ENCODE data around the gene ZBTB40. TPM values are rescaled to one million over a fixed set of nuclear protein-coding genes. Genes with fewer than 3 reads are reported as not detected.

Gene ZBTB40
- total RNA-seq, 1 experiment from 2014 or later: 25.3 TPM

- intact Hi-C loops (cut with micrococcal nuclease; ENCODE audit: unreplicated experiment): no loop called here
- Histone ChIP-seq H3K4me3 (ENCODE audit: low read depth, low read length, poor library complexity, severe bottlenecking) (no peak within 1 kb of the TSS), H3K27me3 (replicated peaks; ENCODE audit: insufficient read depth, low read depth, low read length, poor library complexity) (peaks cover 78% of the 10 kb centered on the region), H3K36me3 (ENCODE audit: insufficient read depth, low read length, poor library complexity, severe bottlenecking) (no peaks in the 10 kb centered on the region), H3K9me3 (ENCODE audit: low read depth, low read length, poor library complexity, severe bottlenecking) (no peaks in the 10 kb centered on the region), H3K27ac (ENCODE audit: low read depth, low read length, poor library complexity, severe bottlenecking) (no peak within 1 kb of the TSS), H3K4me1 (ENCODE audit: insufficient read depth, low read length, poor library complexity, severe bottlenecking) (no peaks in the 10 kb centered on the region)
- no TSS peak for BruUV-seq (replicated peaks)
- DNase-seq (ENCODE audit: low spot score): no peak
- ChIA-PET CTCF (no interaction called here), POLR2A (ENCODE audit: low non-redundant PET) (no interaction called here)
- TF ChIP-seq EZH2 (IDR thresholded peaks at IDR 0.05; ENCODE audit: borderline replicate concordance, low read depth, low read length, poor library complexity, severe bottlenecking): peak; percentile 88
- TF ChIP-seq, protein P1, sequence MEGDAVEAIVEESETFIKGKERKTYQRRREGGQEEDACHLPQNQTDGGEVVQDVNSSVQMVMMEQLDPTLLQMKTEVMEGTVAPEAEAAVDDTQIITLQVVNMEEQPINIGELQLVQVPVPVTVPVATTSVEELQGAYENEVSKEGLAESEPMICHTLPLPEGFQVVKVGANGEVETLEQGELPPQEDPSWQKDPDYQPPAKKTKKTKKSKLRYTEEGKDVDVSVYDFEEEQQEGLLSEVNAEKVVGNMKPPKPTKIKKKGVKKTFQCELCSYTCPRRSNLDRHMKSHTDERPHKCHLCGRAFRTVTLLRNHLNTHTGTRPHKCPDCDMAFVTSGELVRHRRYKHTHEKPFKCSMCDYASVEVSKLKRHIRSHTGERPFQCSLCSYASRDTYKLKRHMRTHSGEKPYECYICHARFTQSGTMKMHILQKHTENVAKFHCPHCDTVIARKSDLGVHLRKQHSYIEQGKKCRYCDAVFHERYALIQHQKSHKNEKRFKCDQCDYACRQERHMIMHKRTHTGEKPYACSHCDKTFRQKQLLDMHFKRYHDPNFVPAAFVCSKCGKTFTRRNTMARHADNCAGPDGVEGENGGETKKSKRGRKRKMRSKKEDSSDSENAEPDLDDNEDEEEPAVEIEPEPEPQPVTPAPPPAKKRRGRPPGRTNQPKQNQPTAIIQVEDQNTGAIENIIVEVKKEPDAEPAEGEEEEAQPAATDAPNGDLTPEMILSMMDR (conservative IDR thresholded peaks at IDR 0.05; ENCODE audit: low read depth, low read length): no peak
These were observed 111.2 kb downstream of the ZBTB40 start, which contains the start of gene EPHA8 for GRCh38 chr1:22562584-22563583. Gene EPHA8, plus strand, starts transcription at chr1:22563489. Its CDS starts 147 bp downstream, at chr1:22563636.

- H3K4me1 ChIP-seq (ENCODE audit: insufficient read depth, low read length, poor library complexity, severe bottlenecking): no peaks in the 10 kb centered on the region
- BruUV-seq (replicated peaks): no TSS peak
- peaks cover 82% of the 10 kb centered on the region for H3K27me3 ChIP-seq (replicated peaks; ENCODE audit: insufficient read depth, low read depth, low read length, poor library complexity)
- H3K27ac ChIP-seq (ENCODE audit: low read depth, low read length, poor library complexity, severe bottlenecking): no peak overlapping the region
- no peaks in the 10 kb centered on the region for H3K36me3 ChIP-seq (ENCODE audit: insufficient read depth, low read length, poor library complexity, severe bottlenecking)
- H3K4me3 ChIP-seq (ENCODE audit: low read depth, low read length, poor library complexity, severe bottlenecking): no peak overlapping the region
- TF ChIP-seq EZH2 (IDR thresholded peaks at IDR 0.05; ENCODE audit: borderline replicate concordance, low read depth, low read length, poor library complexity, severe bottlenecking): peak; percentile 73
- TF ChIP-seq, protein P1 (conservative IDR thresholded peaks at IDR 0.05; ENCODE audit: low read depth, low read length): no peak
- ChIA-PET CTCF (no interaction called here), POLR2A (ENCODE audit: low non-redundant PET) (no interaction called here)
- DNase-seq (ENCODE audit: low spot score): no peak
- intact Hi-C loops (cut with micrococcal nuclease; ENCODE audit: unreplicated experiment): no loop called here
- H3K9me3 ChIP-seq (ENCODE audit: low read depth, low read length, poor library complexity, severe bottlenecking): no peaks in the 10 kb centered on the region
These were observed 112.3 kb downstream of the ZBTB40 start for GRCh38 chr1:22563671-22564602.

GRCh38 chr1:22566161-22566560 is 114.5 kb downstream of the ZBTB40 start:
- H3K4me3 ChIP-seq (ENCODE audit: low read depth, low read length, poor library complexity, severe bottlenecking): no peak overlapping the region
- H3K4me1 ChIP-seq (ENCODE audit: insufficient read depth, low read length, poor library complexity, severe bottlenecking): no peaks in the 10 kb centered on the region
- ChIA-PET CTCF (no interaction called here), POLR2A (ENCODE audit: low non-redundant PET) (no interaction called here)
- no TSS peak for BruUV-seq (replicated peaks)
- intact Hi-C loops (cut with micrococcal nuclease; ENCODE audit: unreplicated experiment): no loop called here
- H3K9me3 ChIP-seq (ENCODE audit: low read depth, low read length, poor library complexity, severe bottlenecking): no peaks in the 10 kb centered on the region
- TF ChIP-seq, protein P1 (conservative IDR thresholded peaks at IDR 0.05; ENCODE audit: low read depth, low read length): no peak
- TF ChIP-seq EZH2 (IDR thresholded peaks at IDR 0.05; ENCODE audit: borderline replicate concordance, low read depth, low read length, poor library complexity, severe bottlenecking): no peak
- peaks cover 61% of the 10 kb centered on the region for H3K27me3 ChIP-seq (replicated peaks; ENCODE audit: insufficient read depth, low read depth, low read length, poor library complexity)
- DNase-seq (ENCODE audit: low spot score): no peak
- H3K36me3 ChIP-seq (ENCODE audit: insufficient read depth, low read length, poor library complexity, severe bottlenecking): no peaks in the 10 kb centered on the region
- H3K27ac ChIP-seq (ENCODE audit: low read depth, low read length, poor library complexity, severe bottlenecking): no peak overlapping the region
